GM18526 (cell line): Measurements from ENCODE around the gene HPS4.

Experiments
- POLR2A ChIP-seq: IDR thresholded peaks from 3 replicates; pipeline ENCODE4 v1.6.1; 2011; ENCODE audit not compliant: insufficient read length; ENCODE audit errors: extremely low read depth

HPS4 gene

GRCh38 chr22:26508148-26508547 is 24.6 kb upstream of the HPS4 start:
- TF ChIP-seq POLR2A, result no peak

DNA sequence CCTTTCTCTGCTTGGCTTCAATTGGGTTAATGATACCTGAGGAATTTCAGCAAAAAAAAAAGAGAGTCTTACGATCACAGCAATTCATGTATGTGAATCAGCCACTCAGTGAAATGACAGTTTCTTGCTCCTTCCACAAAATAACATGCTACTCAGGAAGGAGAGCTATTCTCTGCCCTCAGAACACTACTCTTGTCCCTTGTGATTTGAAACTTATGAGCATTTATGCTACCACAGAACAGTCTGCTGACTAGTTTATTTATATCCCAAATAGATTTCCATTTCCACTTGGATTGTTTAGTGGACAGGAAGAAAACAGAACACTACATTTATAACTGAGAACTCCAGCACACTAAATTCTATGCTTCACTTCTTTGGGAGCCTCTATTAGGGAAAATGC is 20.2 kb upstream of the HPS4 start:
- no peak for TF ChIP-seq POLR2A

- no peak for TF ChIP-seq POLR2A
Measured at GRCh38 chr22:26502688-26503561, 19.3 kb upstream of the HPS4 start.

- no peak for TF ChIP-seq POLR2A
Measured at GRCh38 chr22:26501996-26502395, 18.4 kb upstream of the HPS4 start.

GRCh38 chr22:26499188-26499703 is 15.7 kb upstream of the HPS4 start:
- TF ChIP-seq POLR2A, result no peak

GRCh38 chr22:26496456-26496855 is 12.9 kb upstream of the HPS4 start:
- TF ChIP-seq POLR2A, result no peak

- no peak for TF ChIP-seq POLR2A
Measured at GRCh38 chr22:26494506-26494905, 10.9 kb upstream of the HPS4 start.

DNA sequence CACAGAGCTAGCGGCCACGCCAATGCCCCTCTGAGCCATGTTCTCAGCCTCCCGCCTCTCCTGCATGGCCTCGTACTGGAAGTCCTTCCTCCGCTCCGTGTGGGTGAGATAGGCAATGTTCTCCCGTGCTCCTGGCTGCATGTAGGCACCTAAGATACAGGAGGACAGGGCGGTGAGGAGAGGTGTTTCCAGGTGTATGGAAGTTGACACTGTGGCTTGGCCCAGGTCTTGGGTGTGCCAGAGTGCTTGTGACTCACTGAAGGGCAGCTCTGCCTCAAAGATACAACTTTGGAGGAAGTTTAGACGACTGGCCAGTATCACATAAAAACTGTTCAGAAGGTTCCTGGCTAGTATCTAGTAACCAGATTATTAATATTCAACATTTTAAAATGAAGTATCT is 8.6 kb upstream of the HPS4 start:
- TF ChIP-seq POLR2A, result no peak

DNA sequence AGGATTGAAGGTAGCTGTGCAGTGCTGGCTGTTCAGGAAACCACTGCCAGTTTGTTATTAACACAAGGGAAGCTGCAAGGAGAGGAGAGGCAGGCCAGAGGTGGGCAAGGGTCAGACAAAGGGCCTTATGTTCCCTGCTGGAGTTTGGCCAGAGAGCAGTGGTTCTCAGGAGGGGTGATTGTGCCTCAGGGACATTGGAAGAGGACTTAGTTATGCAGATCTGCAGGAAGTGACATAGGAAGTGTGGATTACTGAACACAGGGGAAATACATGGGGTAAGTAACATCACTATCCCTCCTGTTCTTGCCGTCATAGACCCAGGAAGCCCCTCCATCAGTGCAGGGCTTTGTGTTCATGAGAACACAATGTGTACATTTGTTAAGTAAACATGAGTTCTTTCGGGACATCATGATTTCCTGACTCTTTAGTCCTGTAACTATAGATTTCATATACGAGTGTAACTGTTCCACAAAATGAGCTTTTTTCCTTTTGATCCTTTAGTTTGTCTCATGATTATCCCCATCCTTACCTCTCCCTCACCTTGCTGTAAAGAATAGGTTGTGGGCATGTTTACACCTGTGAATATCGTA is 6.0 kb upstream of the HPS4 start:
- TF ChIP-seq POLR2A, result no peak

DNA sequence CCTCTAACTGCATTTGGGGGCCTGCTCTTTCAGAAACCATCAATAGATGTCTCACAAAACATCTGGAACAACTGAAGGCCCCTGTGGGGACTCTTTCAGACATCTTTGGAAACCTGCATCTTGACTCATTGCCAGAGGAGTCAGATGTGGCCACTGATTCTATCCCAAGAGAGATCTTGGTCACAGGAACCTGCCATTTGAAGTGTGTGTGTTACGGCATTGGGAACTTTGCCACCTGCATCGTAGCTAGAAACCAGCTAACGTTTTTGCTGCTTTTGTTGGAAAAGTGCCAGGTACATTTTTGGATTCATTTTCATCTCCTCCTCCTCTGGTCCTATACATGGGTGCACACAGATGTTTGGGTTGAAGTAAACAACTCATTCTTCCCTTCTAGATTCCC is 4.4 kb upstream of the HPS4 start:
- no peak for TF ChIP-seq POLR2A

GRCh38 chr22:26486394-26486793 is 2.8 kb upstream of the HPS4 start:
- TF ChIP-seq POLR2A, result no peak

- TF ChIP-seq POLR2A, result no peak
Measured at GRCh38 chr22:26485806-26486390, 2.3 kb upstream of the HPS4 start.

DNA sequence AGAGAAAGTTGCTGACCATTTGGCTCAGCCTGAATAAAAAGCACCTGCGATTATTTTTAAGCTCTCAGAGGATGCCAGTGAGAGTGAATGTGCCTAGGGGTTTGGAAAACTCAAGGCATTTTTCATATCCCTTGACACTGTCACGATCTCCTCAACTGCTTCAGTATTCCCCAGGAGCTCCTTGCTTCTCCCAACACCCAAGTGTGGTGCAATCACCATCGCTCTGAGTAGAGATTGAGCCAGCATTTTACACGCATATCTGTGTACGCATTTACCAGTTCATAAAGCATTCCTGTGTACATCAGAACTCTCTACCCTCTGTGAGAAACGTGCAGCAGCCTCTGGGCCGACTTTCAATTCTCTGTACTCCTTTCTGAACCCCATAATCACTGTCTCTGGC is 1.4 kb upstream of the HPS4 start:
- no peak for TF ChIP-seq POLR2A

GRCh38 chr22:26484360-26484706 is 750 bp upstream of the HPS4 start:
- no peak for TF ChIP-seq POLR2A

GRCh38 chr22:26483043-26483438 is 542 bp downstream of the HPS4 start:
- TF ChIP-seq POLR2A, result no peak

GRCh38 chr22:26482161-26482560 is 1.4 kb downstream of the HPS4 start:
- no peak for TF ChIP-seq POLR2A
